NCI-H1417 treated with DMSO at 0.1 percent for 48 hours (cell line): ENCODE data around the gene SLIRP.
"Not testable (repeated sequence)": the region's sequence is repeated elsewhere in the genome, so short reads cannot be mapped to it uniquely, and the experiment has no call there.

Experiments used
- DNase-seq: peaks from one replicate; lab custom pipeline; 2025; lab: John Stamatoyannopoulos, UW

Gene SLIRP

GRCh38 chr14:77707724-77708408 is at the start of gene SLIRP, which contains the start of gene ALKBH1:
Gene SLIRP, plus strand, starts transcription at chr14:77708103. Its CDS starts 9 bp downstream, at chr14:77708112.
Gene ALKBH1, minus strand, starts transcription at chr14:77708023. Its CDS starts 19 bp downstream, at chr14:77708004.
- peak; percentile 18 for DNase-seq

DNA sequence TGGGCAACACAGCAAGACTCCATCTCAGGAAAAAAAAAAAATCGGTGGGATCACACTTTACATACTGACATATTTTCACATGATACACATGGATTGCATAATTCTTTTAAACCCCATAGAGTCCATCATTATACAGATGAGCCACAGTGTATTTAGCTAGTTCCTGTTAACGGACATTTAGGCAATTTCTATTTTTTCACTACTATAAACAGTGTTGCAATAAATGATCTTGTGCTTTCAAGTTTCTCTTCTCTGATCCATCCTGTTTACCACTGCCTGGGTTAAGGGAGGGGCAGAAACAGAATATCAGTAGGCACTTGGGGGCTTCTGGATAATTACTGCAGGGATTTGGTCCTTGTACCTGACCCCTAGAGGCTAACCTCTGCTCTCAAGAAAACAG is 48.1 kb upstream of the SLIRP start:
- DNase-seq, result no peak

GRCh38 chr14:77660754-77661153 is 47.1 kb upstream of the SLIRP start:
- peak; percentile 35 for DNase-seq

DNA sequence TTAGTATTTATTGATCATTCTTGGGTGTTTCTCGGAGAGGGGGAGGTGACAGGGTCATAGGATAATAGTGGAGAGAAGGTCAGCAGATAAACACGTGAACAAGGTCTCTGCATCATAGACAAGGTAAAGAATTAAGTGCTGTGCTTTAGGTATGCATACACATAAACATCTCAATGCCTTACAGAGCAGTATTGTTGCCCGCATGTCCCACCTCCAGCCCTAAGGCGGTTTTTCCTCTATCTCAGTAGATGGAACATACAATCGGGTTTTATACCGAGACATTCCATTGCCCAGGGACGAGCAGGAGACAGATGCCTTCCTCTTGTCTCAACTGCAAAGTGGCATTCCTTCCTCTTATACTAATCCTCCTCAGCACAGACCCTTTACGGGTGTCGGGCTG is 46.3 kb upstream of the SLIRP start:
- DNase-seq, result not testable (repeated sequence)

DNA sequence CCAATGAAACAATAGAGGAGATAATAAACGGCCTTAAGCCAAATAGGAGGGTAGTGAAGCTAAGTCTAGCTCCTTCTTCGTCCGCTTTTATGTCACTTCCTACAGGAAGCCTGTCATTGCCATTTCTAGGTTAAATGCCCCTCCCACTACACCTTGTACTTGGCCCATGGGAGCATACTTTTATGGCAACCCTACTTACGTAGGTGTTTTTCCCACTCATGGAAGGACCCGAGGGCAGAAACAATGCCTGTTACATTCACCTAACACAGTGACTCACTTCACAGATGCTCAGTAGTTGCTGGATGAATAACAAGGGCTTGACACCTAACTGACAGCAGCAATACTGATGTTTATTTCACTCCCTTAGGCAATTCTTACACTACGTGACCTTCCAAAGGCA is 44.6 kb upstream of the SLIRP start:
- DNase-seq, result no peak

DNA sequence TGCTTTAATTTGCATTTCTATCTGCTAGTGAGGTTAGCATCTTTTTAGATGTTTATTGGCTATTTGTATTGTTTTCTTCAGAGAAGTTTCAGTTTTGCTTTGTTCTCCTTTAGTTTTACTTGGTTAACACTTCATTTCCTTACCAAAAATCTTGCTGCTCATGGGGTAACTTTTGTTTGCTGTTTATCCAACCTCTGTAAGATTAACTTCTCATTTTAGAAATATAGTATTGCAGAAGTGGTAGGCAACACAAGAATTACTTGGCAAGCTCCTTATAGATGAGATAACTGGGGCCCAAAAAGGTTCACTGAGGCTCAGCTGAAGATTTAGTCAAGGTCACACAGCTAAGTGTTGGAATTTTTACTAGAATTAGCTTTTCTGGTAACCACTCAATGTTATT is 40.6 kb upstream of the SLIRP start:
- DNase-seq, result no peak

DNA sequence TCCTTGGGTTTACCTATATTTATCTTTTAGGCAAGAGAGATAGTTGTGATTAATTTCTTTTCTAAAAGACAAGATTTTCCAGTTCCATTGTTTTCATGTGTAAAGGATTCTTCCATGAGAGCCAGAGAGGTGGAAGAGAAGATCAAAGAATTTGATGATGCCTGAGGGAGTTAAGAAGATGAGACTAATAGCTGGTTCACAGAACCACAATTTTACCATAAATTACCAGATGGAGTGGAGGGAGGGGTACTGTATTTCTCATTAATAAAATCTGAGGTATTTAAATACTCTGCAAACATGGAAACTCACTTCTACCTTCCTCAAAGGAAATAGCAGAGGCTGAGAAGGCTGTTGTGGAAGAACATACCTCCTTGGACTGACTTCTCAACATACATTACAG is 34.7 kb upstream of the SLIRP start:
- no peak for DNase-seq

- no peak for DNase-seq
Observed at GRCh38 chr14:77674931-77675330, 33.0 kb upstream of the SLIRP start.

- no peak for DNase-seq
Observed at GRCh38 chr14:77681196-77682157, 26.4 kb upstream of the SLIRP start.

GRCh38 chr14:77682158-77682553 is 25.7 kb upstream of the SLIRP start:
- DNase-seq, result no peak

DNA sequence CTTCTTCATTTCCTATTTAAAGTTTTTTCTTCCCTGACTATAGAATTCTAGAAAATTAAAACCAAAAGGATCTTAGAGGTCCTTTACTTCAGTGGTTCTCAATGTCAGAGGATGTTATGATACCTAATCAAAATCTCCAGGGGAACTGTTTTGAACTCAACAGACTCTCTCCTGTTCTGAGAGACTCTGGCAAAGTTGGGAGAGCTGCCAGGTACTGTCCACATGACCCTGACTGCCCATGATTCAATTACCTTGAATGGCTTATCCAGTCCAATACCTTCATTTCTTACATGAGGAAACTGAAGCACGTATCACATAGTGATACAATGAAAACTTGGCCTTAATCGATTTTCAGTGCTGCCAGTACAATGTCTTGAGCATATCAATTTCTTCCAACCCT is 16.6 kb upstream of the SLIRP start:
- DNase-seq, result no peak

GRCh38 chr14:77707355-77707723 is 564 bp upstream of the SLIRP start:
- no peak for DNase-seq

DNA sequence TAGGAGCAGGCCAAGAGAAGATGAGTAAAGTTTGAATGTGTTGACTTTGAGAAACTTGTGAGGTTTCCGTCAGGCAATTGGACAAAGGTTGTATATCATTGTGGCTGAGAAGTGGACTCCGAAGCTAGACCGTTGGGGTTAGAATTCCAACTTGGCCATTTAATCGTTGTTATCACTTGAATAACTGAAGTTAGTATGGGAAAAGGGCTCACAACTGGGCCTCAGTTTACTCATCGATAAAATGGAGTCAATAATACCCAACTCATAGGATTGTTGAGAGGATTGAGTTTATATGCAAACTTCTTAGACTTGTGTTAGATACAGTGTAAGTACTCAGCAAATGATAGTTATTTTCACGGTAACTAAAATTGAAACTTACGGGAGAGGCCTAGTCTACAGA is 846 bp downstream of the SLIRP start:
- DNase-seq, result no peak

DNA sequence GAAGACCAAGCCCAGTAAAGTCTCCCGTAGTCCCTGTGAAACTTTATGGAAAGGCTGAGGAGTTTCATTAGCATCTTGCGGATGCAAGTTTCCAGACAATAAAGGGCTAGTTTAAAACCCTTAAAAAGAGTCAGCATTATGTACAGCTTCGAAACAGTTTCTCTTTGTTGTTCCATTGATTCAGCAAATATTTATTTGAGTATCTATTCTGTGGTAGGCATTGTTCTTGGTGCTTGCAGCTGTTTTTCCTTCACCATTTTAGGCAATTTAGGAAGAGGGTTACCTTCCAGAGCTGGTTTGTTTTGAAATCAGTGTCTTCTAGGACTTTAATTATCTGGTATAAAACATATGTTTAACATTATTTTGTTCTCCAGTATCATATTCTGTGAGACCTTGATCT is 1.5 kb downstream of the SLIRP start:
- no peak for DNase-seq

- DNase-seq, result no peak
Observed at GRCh38 chr14:77710364-77710763, 2.5 kb downstream of the SLIRP start.

DNA sequence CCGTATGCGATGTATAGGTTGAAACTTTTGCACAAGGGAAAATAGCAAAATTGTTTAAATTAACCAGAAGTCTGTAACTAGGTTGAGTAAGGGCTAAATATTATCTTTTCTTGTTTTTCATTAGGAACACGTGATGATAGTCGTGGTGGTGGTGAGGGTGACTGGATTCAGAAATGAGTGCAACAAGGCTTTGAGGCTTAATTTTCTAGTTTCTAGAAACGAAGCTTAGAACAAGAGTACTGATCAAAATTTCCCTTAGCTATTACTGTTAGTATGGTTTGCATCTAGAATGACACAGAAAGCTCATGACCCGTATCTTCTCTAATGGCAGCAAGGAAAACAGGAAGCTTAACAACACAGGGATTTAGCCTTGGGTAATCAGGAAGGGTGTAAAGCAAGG is 7.0 kb downstream of the SLIRP start:
- no peak for DNase-seq

GRCh38 chr14:77717608-77718305 is 9.9 kb downstream of the SLIRP start:
- DNase-seq, result no peak

DNA sequence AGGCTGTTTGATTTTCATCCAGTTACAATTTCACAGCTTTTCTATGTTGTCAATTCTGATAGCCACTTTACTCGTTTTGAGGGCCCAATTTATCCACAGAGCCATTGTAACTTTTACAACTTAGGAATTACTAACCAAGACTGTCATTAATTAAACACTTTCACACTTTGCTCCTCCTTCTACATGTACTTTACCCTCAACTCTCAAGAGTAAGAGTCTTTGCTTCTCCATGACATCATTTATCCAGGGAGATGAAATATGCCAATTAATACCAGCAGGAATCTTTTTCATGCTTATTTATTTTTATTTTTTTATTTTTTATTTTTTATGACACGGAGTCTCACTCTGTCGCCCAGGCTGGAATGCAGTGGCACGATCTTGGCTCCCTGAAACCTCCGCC is 13.5 kb downstream of the SLIRP start:
- no peak for DNase-seq

GRCh38 chr14:77722301-77722700 is 14.4 kb downstream of the SLIRP start:
- no peak for DNase-seq

DNA sequence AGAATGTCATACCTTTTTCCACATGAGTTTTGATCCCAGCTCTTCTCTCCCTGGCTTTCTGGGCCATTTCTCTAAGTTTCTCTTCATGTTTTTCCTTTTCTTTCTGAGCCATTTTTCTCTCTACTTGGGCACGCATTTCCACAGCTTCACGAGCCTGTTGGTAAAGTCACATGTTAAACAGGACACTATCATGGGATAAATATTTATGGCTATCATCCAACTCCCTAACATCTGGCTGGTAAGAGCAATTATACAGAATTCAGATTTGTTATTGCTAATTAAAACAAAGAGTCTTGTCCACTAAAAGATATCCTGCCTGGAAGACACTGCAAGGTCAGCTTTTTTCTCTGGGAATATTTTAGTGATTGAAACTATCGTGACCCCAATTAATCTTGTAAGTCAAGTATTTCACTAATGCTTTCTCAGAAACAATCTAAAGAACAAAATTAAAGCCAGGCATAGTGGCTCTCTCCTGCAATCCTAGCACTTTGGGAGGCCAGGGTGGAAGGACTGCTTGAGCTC is 23.1 kb downstream of the SLIRP start:
- DNase-seq, result no peak

DNA sequence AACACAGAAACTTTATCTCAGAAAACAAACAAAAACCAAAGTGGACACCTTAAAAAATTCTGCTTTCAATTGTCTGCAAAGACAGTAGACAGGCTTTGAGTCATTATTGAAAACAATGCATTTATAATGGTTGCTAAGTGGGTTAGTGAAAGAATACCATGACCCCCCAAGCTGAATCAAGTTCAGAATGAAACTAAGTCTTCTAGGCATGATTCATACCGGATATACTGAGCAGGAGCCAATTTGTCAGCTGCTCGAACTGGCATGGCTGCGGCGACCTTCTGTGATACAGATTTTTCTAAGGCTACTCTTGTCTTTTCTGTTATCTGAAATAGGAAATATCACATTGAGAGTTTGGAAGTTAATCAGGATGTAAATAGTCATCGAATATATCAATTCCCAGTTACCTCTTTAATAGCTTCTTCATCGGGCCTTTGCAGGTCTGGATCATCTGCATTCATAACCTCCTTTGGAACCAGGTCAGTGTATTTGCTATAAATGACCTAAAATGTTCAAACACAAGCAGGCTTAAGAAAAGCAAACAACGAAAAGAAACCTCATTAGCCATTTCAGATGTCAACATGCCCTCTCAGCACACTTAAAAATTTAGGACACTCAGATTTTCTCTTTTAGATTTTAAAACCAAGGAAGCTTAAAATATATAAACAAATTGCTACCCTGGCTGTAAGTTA is 30.8 kb downstream of the SLIRP start:
- no peak for DNase-seq

DNA sequence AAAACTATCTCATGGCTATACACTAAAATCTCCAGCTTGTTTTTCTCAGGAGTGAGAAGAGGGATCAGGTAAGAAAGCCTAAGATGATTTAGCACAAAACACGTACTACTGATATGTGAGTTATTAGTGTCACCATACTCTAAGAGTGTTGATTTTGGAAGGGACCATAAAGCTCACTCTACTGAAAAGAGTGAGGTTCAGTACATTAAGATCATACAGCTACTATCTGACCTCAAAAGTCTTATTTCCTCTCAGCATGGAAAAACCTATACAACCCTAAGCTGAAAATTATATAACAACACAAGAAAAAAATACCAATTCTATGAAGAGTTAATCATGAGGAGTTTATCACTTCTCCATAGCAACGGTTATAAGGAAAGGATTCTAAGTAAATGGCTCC is 33.5 kb downstream of the SLIRP start:
- no peak for DNase-seq
